SK-N-SH treated with all-trans-retinoic acid at 6 μM for 48 hours (cell line): Measurements from ENCODE around the gene EGR1.

ENCODE experiments used
- ATAC-seq: fragments of 200-7000 bp; cut with Tn5 transposase; 3 replicates; pipeline ENCODE4 v1.9.1; 2020; ENCODE audit warnings: mild to moderate bottlenecking, moderate library complexity
- ARNTL ChIP-seq: fragments of 450-650 bp; formaldehyde crosslinking; IDR thresholded peaks from 2 replicates; pipeline ENCODE4 v1.5.0; 2020; ENCODE audit warnings: low read depth, mild to moderate bottlenecking, moderate library complexity, borderline replicate concordance
- BACH2 ChIP-seq: fragments of 250-450 bp; sonication (Bioruptor Pico); IDR thresholded peaks from 2 replicates; pipeline ENCODE4 v1.9.0; 2021; ENCODE audit warnings: mild to moderate bottlenecking, borderline replicate concordance
- CSRNP3 ChIP-seq: fragments of 250-450 bp; sonication (Bioruptor Pico); IDR thresholded peaks from 2 replicates; pipeline ENCODE4 v1.5.1; 2021; ENCODE audit warnings: mild to moderate bottlenecking, moderate library complexity
- ESRRG ChIP-seq: fragments of 250-450 bp; sonication (Bioruptor Pico); IDR thresholded peaks from 2 replicates; pipeline ENCODE4 v1.6.1; 2021; ENCODE audit warnings: mild to moderate bottlenecking
- ISL1 ChIP-seq: fragments of 250-450 bp; sonication (Bioruptor Pico); IDR thresholded peaks from 2 replicates; pipeline ENCODE4 v2.1.2; 2022; ENCODE audit warnings: mild to moderate bottlenecking, moderate library complexity
- OSR1 ChIP-seq: fragments of 250-450 bp; sonication (Bioruptor Pico); IDR thresholded peaks from 2 replicates; pipeline ENCODE4 v1.8.0; 2022; ENCODE audit warnings: moderate library complexity, mild to moderate bottlenecking, inconsistent platforms
- PPARA ChIP-seq: fragments of 250-450 bp; sonication (Bioruptor Pico); IDR thresholded peaks from 2 replicates; pipeline ENCODE4 v1.5.0; 2020; ENCODE audit warnings: mild to moderate bottlenecking, borderline replicate concordance
- RARB ChIP-seq: fragments of 250-450 bp; sonication (Bioruptor Pico); IDR thresholded peaks from 2 replicates; pipeline ENCODE4 v1.8.0; 2021; ENCODE audit warnings: mild to moderate bottlenecking, moderate library complexity
- TCF4 ChIP-seq: fragments of 250-450 bp; sonication (Bioruptor Pico); IDR thresholded peaks from 2 replicates; pipeline ENCODE4 v1.8.0; 2021; ENCODE audit warnings: mild to moderate bottlenecking, moderate library complexity, borderline replicate concordance
- TOX ChIP-seq: fragments of 250-450 bp; sonication (Bioruptor Pico); IDR thresholded peaks from 2 replicates; pipeline ENCODE4 v1.8.0; 2021; ENCODE audit warnings: mild to moderate bottlenecking, moderate library complexity, borderline replicate concordance
- ZFP3 ChIP-seq: fragments of 250-450 bp; sonication (Bioruptor Pico); IDR thresholded peaks from 2 replicates; pipeline ENCODE4 v1.5.0; 2020; ENCODE audit warnings: mild to moderate bottlenecking, moderate library complexity
- ZNF565 ChIP-seq: fragments of 450-650 bp; formaldehyde crosslinking; conservative IDR thresholded peaks from 2 replicates; pipeline ENCODE4 v1.5.0; 2020; ENCODE audit warnings: low read depth, mild to moderate bottlenecking, moderate library complexity
- ZNF8 ChIP-seq: fragments of 450-650 bp; formaldehyde crosslinking; IDR thresholded peaks from 2 replicates; pipeline ENCODE4 v1.5.0; 2020; ENCODE audit warnings: mild to moderate bottlenecking, moderate library complexity
- TF ChIP-seq, protein P1 (sequence below): fragments of 250-450 bp; sonication (Bioruptor Pico); IDR thresholded peaks from 2 replicates; pipeline ENCODE4 v1.5.0; 2020; ENCODE audit warnings: mild to moderate bottlenecking, moderate library complexity
- TF ChIP-seq, protein P2 (sequence below): fragments of 250-450 bp; sonication (Bioruptor Pico); IDR thresholded peaks from 2 replicates; pipeline ENCODE4 v1.8.0; 2021; ENCODE audit warnings: low read depth, mild to moderate bottlenecking, moderate library complexity, borderline replicate concordance

The EGR1 gene

GRCh38 chr5:138418444-138418843 lies 46.8 kb upstream of the EGR1 start (continued):
- TF ChIP-seq, protein P1, sequence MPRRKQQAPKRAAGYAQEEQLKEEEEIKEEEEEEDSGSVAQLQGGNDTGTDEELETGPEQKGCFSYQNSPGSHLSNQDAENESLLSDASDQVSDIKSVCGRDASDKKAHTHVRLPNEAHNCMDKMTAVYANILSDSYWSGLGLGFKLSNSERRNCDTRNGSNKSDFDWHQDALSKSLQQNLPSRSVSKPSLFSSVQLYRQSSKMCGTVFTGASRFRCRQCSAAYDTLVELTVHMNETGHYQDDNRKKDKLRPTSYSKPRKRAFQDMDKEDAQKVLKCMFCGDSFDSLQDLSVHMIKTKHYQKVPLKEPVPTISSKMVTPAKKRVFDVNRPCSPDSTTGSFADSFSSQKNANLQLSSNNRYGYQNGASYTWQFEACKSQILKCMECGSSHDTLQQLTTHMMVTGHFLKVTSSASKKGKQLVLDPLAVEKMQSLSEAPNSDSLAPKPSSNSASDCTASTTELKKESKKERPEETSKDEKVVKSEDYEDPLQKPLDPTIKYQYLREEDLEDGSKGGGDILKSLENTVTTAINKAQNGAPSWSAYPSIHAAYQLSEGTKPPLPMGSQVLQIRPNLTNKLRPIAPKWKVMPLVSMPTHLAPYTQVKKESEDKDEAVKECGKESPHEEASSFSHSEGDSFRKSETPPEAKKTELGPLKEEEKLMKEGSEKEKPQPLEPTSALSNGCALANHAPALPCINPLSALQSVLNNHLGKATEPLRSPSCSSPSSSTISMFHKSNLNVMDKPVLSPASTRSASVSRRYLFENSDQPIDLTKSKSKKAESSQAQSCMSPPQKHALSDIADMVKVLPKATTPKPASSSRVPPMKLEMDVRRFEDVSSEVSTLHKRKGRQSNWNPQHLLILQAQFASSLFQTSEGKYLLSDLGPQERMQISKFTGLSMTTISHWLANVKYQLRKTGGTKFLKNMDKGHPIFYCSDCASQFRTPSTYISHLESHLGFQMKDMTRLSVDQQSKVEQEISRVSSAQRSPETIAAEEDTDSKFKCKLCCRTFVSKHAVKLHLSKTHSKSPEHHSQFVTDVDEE: no peak
- no peak for TF ChIP-seq ISL1 (CRISPR knock-in tag)

DNA sequence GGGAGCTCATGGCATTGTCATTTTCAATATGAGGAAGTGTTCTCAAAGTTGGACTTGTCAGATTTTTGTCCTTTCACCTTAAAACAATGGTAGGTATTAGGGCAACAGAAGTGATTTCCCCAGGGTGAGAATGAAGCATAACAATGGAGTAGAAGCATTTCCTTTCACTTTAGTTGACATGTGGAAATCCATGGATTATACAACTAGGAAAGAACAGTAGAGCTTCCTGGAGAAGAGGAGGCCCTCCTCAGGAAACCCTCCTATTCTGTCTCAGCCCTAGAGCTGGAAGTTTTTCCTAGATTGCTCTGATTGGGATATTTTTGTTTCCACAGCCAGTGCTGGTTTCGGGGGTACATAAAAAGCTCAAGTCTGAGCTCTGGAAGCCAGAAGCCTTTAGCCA lies 40.2 kb upstream of the EGR1 start:
- TF ChIP-seq ESRRG (CRISPR knock-in tag) (no peak), PPARA (CRISPR knock-in tag) (no peak), ZFP3 (CRISPR knock-in tag) (no peak), TOX (CRISPR knock-in tag) (no peak), CSRNP3 (CRISPR knock-in tag) (no peak)
- ATAC-seq: no peak

- no peak for ATAC-seq
- TF ChIP-seq, protein P1: no peak
- TF ChIP-seq ZNF565 (CRISPR knock-in tag) (no peak), CSRNP3 (CRISPR knock-in tag) (no peak), ZFP3 (CRISPR knock-in tag) (no peak), TCF4 (CRISPR knock-in tag) (no peak)
These were observed 29.3 kb upstream of the EGR1 start for GRCh38 chr5:138435943-138436342.

- ATAC-seq: no peak
- no peak for TF ChIP-seq OSR1 (CRISPR knock-in tag)
- TF ChIP-seq PPARA (CRISPR knock-in tag): no peak
- no peak for TF ChIP-seq RARB (CRISPR knock-in tag)
- no peak for TF ChIP-seq ZNF565 (CRISPR knock-in tag)
- TF ChIP-seq ZNF8 (CRISPR knock-in tag): no peak
- no peak for TF ChIP-seq BACH2
- no peak for TF ChIP-seq ARNTL
- TF ChIP-seq, protein P2, sequence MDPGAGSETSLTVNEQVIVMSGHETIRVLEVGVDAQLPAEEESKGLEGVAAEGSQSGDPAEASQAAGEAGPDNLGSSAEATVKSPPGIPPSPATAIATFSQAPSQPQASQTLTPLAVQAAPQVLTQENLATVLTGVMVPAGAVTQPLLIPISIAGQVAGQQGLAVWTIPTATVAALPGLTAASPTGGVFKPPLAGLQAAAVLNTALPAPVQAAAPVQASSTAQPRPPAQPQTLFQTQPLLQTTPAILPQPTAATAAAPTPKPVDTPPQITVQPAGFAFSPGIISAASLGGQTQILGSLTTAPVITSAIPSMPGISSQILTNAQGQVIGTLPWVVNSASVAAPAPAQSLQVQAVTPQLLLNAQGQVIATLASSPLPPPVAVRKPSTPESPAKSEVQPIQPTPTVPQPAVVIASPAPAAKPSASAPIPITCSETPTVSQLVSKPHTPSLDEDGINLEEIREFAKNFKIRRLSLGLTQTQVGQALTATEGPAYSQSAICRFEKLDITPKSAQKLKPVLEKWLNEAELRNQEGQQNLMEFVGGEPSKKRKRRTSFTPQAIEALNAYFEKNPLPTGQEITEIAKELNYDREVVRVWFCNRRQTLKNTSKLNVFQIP (CRISPR knock-in tag): no peak
These were observed 27.1 kb upstream of the EGR1 start for GRCh38 chr5:138438003-138438723.
